SJSA1 (cell line): ENCODE results near the gene ZCCHC9. TPM values are rescaled to one million over a fixed set of nuclear protein-coding genes. Genes with fewer than 3 reads are reported as not detected.
"Not testable (repeated sequence)": the region's sequence is repeated elsewhere in the genome, so short reads cannot be mapped to it uniquely, and the experiment has no call there.

Experiments used
- DNase-seq, 2 experiments: peaks; one replicate each; pipeline ENCODE4 v3.0.0-alpha.2; 2015 to 2020; ENCODE audit warnings: low spot score in 2 of 2, low read depth in 1 of 2
- H3K27ac ChIP-seq: fragments of 250-450 bp; sonication (Bioruptor Pico); 2 replicates; pipeline ENCODE4 v1.5.1; 2020; ENCODE audit warnings: mild to moderate bottlenecking, moderate library complexity
- H3K27me3 ChIP-seq: fragments of 250-450 bp; sonication (Bioruptor Pico); replicated peaks from 2 replicates; pipeline ENCODE4 v1.5.1; 2020; ENCODE audit warnings: mild to moderate bottlenecking, moderate library complexity
- H3K36me3 ChIP-seq: fragments of 250-450 bp; sonication (Bioruptor Pico); 2 replicates; pipeline ENCODE4 v1.5.1; 2020; ENCODE audit warnings: mild to moderate bottlenecking
- H3K4me1 ChIP-seq: fragments of 250-450 bp; sonication (Bioruptor Pico); replicated peaks from 2 replicates; pipeline ENCODE4 v1.6.1; 2021; ENCODE audit warnings: mild to moderate bottlenecking
- H3K4me3 ChIP-seq: fragments of 250-450 bp; sonication (Bioruptor Pico); 2 replicates; pipeline ENCODE4 v1.5.1; 2020; ENCODE audit warnings: mild to moderate bottlenecking
- H3K9me3 ChIP-seq: fragments of 250-450 bp; sonication (Bioruptor Pico); replicated peaks from 2 replicates; pipeline ENCODE4 v1.5.1; 2020; ENCODE audit warnings: mild to moderate bottlenecking
- total RNA-seq: library from RNA; depleted of rRNA; stranded (reverse); fragments of >200 nt; shearing (Covaris generic); gene quantifications from 2 replicates; pipeline ENCODE4 v1.2.3, GENCODE V29; 2014

The ZCCHC9 gene
- total RNA-seq, 1 experiment from 2014 or later = 33.2 TPM

- H3K9me3 ChIP-seq = no peaks in the 10 kb centered on the region
- H3K4me3 ChIP-seq = no peak overlapping the region
- no peak overlapping the region for H3K27ac ChIP-seq
- no peaks in the 10 kb centered on the region for H3K27me3 ChIP-seq
- DNase-seq = no peak
- peaks cover 37% of the 10 kb centered on the region for H3K36me3 ChIP-seq
- peaks cover 8% of the 10 kb centered on the region for H3K4me1 ChIP-seq
Measured at GRCh38 chr5:81315830-81316229, 14.4 kb downstream of the ZCCHC9 start.

GRCh38 chr5:81316571-81316970 is 15.2 kb downstream of the ZCCHC9 start:
- Histone ChIP-seq H3K27me3 (no peaks in the 10 kb centered on the region), H3K4me3 (no peak overlapping the region), H3K9me3 (no peaks in the 10 kb centered on the region), H3K36me3 (peaks cover 29% of the 10 kb centered on the region), H3K4me1 (peaks cover 8% of the 10 kb centered on the region), H3K27ac (no peak overlapping the region)
- DNase-seq = no peak

- H3K36me3 ChIP-seq = peaks cover 20% of the 10 kb centered on the region
- H3K4me3 ChIP-seq = no peak overlapping the region
- no peaks in the 10 kb centered on the region for H3K9me3 ChIP-seq
- H3K4me1 ChIP-seq = peaks cover 8% of the 10 kb centered on the region
- DNase-seq = no peak
- no peaks in the 10 kb centered on the region for H3K27me3 ChIP-seq
- no peak overlapping the region for H3K27ac ChIP-seq
Measured at GRCh38 chr5:81317536-81317935, 16.1 kb downstream of the ZCCHC9 start.

GRCh38 chr5:81326554-81326953 is 25.2 kb downstream of the ZCCHC9 start:
- DNase-seq = no peak
- Histone ChIP-seq H3K36me3 (no peaks in the 10 kb centered on the region), H3K27ac (no peak overlapping the region), H3K27me3 (no peaks in the 10 kb centered on the region), H3K4me1 (no peaks in the 10 kb centered on the region), H3K9me3 (no peaks in the 10 kb centered on the region), H3K4me3 (no peak overlapping the region)

GRCh38 chr5:81334304-81335061 is 33.1 kb downstream of the ZCCHC9 start:
- Histone ChIP-seq H3K4me1 (no peaks in the 10 kb centered on the region), H3K27ac (no peak overlapping the region), H3K9me3 (no peaks in the 10 kb centered on the region), H3K27me3 (no peaks in the 10 kb centered on the region; the same call in 1 of the 2 replicates), H3K4me3 (no peak overlapping the region), H3K36me3 (no peaks in the 10 kb centered on the region)
- DNase-seq = no peak

- DNase-seq = no peak
- Histone ChIP-seq H3K27me3 (no peaks in the 10 kb centered on the region; the same call in 1 of the 2 replicates), H3K27ac (no peak overlapping the region), H3K36me3 (no peaks in the 10 kb centered on the region), H3K9me3 (no peaks in the 10 kb centered on the region), H3K4me3 (no peak overlapping the region), H3K4me1 (no peaks in the 10 kb centered on the region)
Measured at GRCh38 chr5:81335946-81336345, 34.6 kb downstream of the ZCCHC9 start.

GRCh38 chr5:81336556-81336955 is 35.2 kb downstream of the ZCCHC9 start:
- no peaks in the 10 kb centered on the region for H3K9me3 ChIP-seq
- no peak overlapping the region for H3K27ac ChIP-seq
- no peaks in the 10 kb centered on the region for H3K36me3 ChIP-seq
- H3K4me1 ChIP-seq = no peaks in the 10 kb centered on the region
- no peak overlapping the region for H3K4me3 ChIP-seq
- H3K27me3 ChIP-seq = no peaks in the 10 kb centered on the region; the same call in 1 of the 2 replicates
- no peak for DNase-seq

- no peaks in the 10 kb centered on the region for H3K9me3 ChIP-seq
- H3K4me1 ChIP-seq = no peaks in the 10 kb centered on the region
- no peaks in the 10 kb centered on the region for H3K36me3 ChIP-seq
- H3K4me3 ChIP-seq = no peak overlapping the region
- no peaks in the 10 kb centered on the region; the same call in 1 of the 2 replicates for H3K27me3 ChIP-seq
- DNase-seq = no peak
- no peak overlapping the region for H3K27ac ChIP-seq
Measured at GRCh38 chr5:81337803-81338202, 36.4 kb downstream of the ZCCHC9 start.

- not testable (repeated sequence) for H3K27me3 ChIP-seq, H3K4me1 ChIP-seq, H3K27ac ChIP-seq, H3K9me3 ChIP-seq, H3K36me3 ChIP-seq, DNase-seq, H3K4me3 ChIP-seq
Measured at GRCh38 chr5:81338213-81338612, 36.8 kb downstream of the ZCCHC9 start.

- no peak overlapping the region for H3K4me3 ChIP-seq
- H3K27ac ChIP-seq = no peak overlapping the region
- no peaks in the 10 kb centered on the region for H3K9me3 ChIP-seq
- no peak for DNase-seq
- no peaks in the 10 kb centered on the region for H3K27me3 ChIP-seq
- no peaks in the 10 kb centered on the region for H3K36me3 ChIP-seq
- H3K4me1 ChIP-seq = no peaks in the 10 kb centered on the region
Measured at GRCh38 chr5:81344736-81345135, 43.3 kb downstream of the ZCCHC9 start.

- no peak overlapping the region for H3K4me3 ChIP-seq
- H3K36me3 ChIP-seq = no peaks in the 10 kb centered on the region
- no peaks in the 10 kb centered on the region for H3K9me3 ChIP-seq
- DNase-seq = no peak
- no peaks in the 10 kb centered on the region for H3K27me3 ChIP-seq
- H3K27ac ChIP-seq = no peak overlapping the region
- no peaks in the 10 kb centered on the region for H3K4me1 ChIP-seq
Measured at GRCh38 chr5:81345411-81346003, 44.1 kb downstream of the ZCCHC9 start.

- Histone ChIP-seq H3K9me3 (no peaks in the 10 kb centered on the region), H3K36me3 (no peaks in the 10 kb centered on the region), H3K27ac (no peak overlapping the region), H3K4me1 (no peaks in the 10 kb centered on the region), H3K27me3 (0 out of 2 replicates have a peak, but pooled peaks cover 4% of the 10 kb centered on the region), H3K4me3 (no peak overlapping the region)
- no peak for DNase-seq
Measured at GRCh38 chr5:81349161-81349560, 47.8 kb downstream of the ZCCHC9 start.

GRCh38 chr5:81350507-81350906 is 49.1 kb downstream of the ZCCHC9 start:
- no peak for DNase-seq
- Histone ChIP-seq H3K36me3 (no peaks in the 10 kb centered on the region), H3K4me1 (no peaks in the 10 kb centered on the region), H3K27ac (no peak overlapping the region), H3K4me3 (no peak overlapping the region), H3K9me3 (no peaks in the 10 kb centered on the region), H3K27me3 (0 out of 2 replicates have a peak, but pooled peaks cover 4% of the 10 kb centered on the region)

- no peaks in the 10 kb centered on the region for H3K36me3 ChIP-seq
- H3K27ac ChIP-seq = no peak overlapping the region
- no peak for DNase-seq
- 0 out of 2 replicates have a peak, but pooled peaks cover 4% of the 10 kb centered on the region for H3K27me3 ChIP-seq
- H3K4me1 ChIP-seq = no peaks in the 10 kb centered on the region
- no peaks in the 10 kb centered on the region for H3K9me3 ChIP-seq
- H3K4me3 ChIP-seq = no peak overlapping the region
Measured at GRCh38 chr5:81353189-81353588, 51.8 kb downstream of the ZCCHC9 start.
